ENCODE measurements around the gene MCTP2. TPM values are rescaled to one million over a fixed set of nuclear protein-coding genes. Genes with fewer than 3 reads are reported as not detected.

The MCTP2 gene
- total RNA-seq, 2 experiments from 2014 or later, result 26.1 to 28.5 TPM

DNA sequence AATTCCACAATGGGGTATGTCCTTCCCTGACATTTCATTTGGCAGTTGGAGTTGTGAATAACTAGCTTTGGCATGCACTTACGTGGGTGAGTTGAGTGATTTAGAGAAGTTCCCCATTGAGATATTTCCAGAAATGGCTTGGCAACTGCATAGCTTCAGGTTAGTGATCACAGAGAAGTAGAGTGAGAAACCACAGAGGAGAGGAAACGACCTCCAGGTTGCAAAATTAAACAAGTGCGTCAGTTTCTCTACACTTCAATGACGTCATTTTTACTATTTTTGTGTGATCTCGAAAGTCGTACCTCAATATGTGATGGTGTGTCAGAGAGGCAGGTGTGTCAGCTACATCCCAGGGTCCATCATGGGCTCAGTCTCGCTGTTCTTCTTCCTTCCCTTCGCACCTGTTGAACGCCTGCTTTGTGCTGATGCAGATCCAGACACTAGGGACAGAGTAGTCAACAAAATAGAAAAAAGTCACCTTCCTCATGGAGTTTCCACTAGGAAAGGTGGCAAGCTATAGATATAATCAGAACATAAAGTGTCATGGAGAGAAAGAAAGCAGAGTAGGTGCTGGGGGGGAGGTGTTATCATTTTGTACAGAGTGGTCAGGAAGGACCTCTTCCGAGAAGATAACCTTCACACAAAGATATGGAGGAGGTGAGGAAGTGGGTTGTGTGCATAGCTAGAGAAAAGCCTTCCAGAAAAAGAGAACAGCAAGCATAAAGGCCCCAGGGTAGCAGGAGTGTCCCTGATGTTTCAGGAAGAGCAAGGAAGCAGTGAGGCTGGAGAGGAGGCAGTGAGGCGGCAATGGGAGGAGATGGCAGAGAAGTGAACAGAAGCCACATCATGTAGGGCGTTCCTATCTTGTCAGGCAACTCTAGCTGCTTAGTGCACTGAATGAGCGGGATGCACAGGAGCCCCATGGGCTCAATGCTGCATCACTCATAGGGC lies 75.6 kb downstream of the MCTP2 start:
- no peaks in the 10 kb centered on the region for H3K27me3 Mint-ChIP-seq
- peak overlapping the region; percentile 62 for H3K4me3 Mint-ChIP-seq
- peaks cover 7% of the 10 kb centered on the region for H3K9me3 Mint-ChIP-seq
- H3K27ac Mint-ChIP-seq, result peak overlapping the region; percentile 85
- ATAC-seq (ENCODE audit: low read depth) (peak; percentile 44), DNase-seq (no peak)
- POLR2A ChIA-PET, result interaction anchor here (0.8 to 4.4 kb wide), 7 partner anchors 9 to 77 kb away, joined by 3 to 38 read pairs (median 5); partner anchors contain the start of gene MCTP2
- H3K36me3 Mint-ChIP-seq, result peaks cover 52% of the 10 kb centered on the region
- H3K4me1 Mint-ChIP-seq, result peaks cover 46% of the 10 kb centered on the region

DNA sequence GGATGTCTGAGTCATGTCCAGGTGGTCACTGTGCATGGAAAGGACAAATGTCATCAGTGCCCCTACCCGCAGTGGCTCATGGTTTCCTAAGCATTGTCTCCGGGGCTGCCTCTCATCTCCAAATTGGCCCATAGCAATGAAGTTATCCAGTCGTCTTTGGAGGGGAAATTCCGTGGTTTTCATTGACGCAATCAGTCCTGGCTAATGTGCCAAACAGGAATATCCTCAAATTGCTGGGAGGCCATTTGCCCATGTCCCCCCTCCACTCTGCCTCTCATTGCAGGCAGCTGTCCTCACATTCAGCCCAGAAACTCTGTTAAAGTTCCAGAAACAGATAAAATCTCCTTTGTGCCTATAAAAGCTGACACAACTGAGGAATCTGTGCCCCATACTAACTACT lies 81.6 kb downstream of the MCTP2 start:
- no peak for ATAC-seq (ENCODE audit: low read depth)
- peaks cover 41% of the 10 kb centered on the region for H3K36me3 Mint-ChIP-seq
- H3K27ac Mint-ChIP-seq, result no peak overlapping the region
- peaks cover 13% of the 10 kb centered on the region for H3K4me1 Mint-ChIP-seq
- H3K9me3 Mint-ChIP-seq, result no peaks in the 10 kb centered on the region
- no peak overlapping the region for H3K4me3 Mint-ChIP-seq
- POLR2A ChIA-PET, result no interaction called here
- DNase-seq, result no peak
- H3K27me3 Mint-ChIP-seq, result no peaks in the 10 kb centered on the region

DNA sequence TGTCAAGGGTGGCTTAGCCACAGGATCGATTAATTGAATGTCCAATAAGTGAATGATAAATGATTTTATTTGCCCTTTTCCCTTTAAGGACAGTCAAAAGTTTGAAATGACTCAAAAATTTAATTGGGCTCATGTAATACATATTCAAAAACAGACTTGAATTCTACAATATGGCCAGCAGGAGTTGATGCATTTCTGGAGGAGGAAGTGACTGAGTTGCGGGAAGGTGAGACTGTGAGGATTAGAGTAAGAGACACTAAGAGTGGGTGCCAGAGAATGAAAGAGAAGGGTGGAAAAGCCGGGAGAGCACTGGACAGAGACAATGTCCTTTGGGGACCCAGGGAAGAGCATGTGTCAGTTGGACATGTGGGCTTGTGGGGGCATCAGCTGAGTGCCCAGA lies 83.3 kb downstream of the MCTP2 start:
- H3K27me3 Mint-ChIP-seq, result no peaks in the 10 kb centered on the region
- POLR2A ChIA-PET, result no interaction called here
- DNase-seq (no peak), ATAC-seq (ENCODE audit: low read depth) (no peak)
- H3K9me3 Mint-ChIP-seq, result no peaks in the 10 kb centered on the region
- H3K4me3 Mint-ChIP-seq, result no peak overlapping the region
- peaks cover 15% of the 10 kb centered on the region for H3K4me1 Mint-ChIP-seq
- peak overlapping the region; percentile 42 for H3K27ac Mint-ChIP-seq
- H3K36me3 Mint-ChIP-seq, result peaks cover 42% of the 10 kb centered on the region

DNA sequence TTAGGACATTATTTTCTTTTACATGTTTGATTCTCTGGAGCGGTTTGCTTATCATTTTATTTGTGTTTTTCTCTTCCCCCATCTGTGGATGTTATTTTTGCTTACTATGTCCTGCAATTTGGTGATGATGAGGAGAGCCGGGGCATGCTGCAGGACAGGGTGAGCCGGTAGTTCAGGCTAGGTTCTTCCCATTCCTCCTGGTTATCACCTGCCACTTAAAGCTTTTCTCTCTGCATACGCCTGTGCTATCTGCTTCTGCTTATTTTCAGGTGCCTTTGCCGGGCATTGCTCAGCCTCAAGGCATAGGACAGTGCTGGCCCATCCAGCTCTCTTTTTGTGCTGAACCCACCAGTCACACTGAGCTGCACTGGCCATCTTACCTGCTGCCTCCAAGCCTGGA lies 85.8 kb downstream of the MCTP2 start:
- POLR2A ChIA-PET, result no interaction called here
- peaks cover 46% of the 10 kb centered on the region for H3K36me3 Mint-ChIP-seq
- ATAC-seq (ENCODE audit: low read depth) (no peak), DNase-seq (no peak)
- peaks cover 9% of the 10 kb centered on the region for H3K4me1 Mint-ChIP-seq
- H3K27ac Mint-ChIP-seq, result no peak overlapping the region
- H3K4me3 Mint-ChIP-seq, result no peak overlapping the region
- no peaks in the 10 kb centered on the region for H3K9me3 Mint-ChIP-seq
- no peaks in the 10 kb centered on the region for H3K27me3 Mint-ChIP-seq

DNA sequence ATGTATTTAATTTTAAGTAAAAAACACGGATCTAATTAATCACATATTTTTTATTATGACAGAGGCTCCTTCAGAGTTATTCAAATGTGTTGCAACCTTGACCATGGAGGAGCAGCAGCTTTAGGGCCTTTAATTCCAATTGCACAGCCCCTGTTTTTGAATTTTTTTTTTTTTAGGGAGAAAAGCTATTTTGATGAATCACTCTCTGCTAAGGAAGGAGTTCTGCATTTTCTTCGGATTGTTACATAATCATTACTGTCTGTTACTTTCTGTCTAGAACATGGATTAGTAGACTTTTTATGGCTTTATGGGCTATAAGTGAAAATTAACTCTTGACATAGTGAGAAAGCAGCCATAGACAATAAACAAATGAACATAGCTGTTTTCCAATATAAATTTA lies 90.8 kb downstream of the MCTP2 start:
- Mint-ChIP-seq H3K9me3 (no peaks in the 10 kb centered on the region), H3K27ac (no peak overlapping the region), H3K36me3 (peaks cover 35% of the 10 kb centered on the region), H3K27me3 (no peaks in the 10 kb centered on the region), H3K4me1 (peaks cover 23% of the 10 kb centered on the region), H3K4me3 (no peak overlapping the region)
- DNase-seq, result no peak
- no peak for ATAC-seq (ENCODE audit: low read depth)
- POLR2A ChIA-PET, result interaction anchor here (2.5 to 2.6 kb wide), 2 partner anchors 35 to 93 kb away, joined by 7 to 8 read pairs; no protein-coding TSS in a partner anchor

DNA sequence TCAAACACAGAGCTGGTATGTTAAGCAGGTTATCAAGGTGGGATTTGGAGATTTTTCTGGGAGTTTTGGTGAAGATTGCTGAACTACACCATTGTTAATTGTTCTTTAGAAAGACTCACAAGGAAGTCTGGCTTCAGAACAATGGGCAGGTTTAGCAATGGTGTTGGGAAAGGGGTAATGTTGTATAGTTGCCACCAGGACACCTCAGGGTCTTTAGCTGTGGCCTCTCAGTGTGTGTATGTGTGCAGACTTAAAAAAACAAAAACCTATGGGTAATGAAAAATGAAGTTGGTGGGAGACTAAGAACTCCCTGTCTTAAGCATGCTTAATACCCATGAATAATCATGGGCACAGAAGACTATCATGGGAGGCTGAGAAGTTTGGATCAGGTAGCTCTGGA lies 91.7 kb downstream of the MCTP2 start:
- Mint-ChIP-seq H3K36me3 (peaks cover 30% of the 10 kb centered on the region), H3K27ac (no peak overlapping the region), H3K9me3 (no peaks in the 10 kb centered on the region), H3K4me3 (no peak overlapping the region), H3K4me1 (peaks cover 28% of the 10 kb centered on the region), H3K27me3 (no peaks in the 10 kb centered on the region)
- ATAC-seq (ENCODE audit: low read depth), result no peak
- POLR2A ChIA-PET, result interaction anchor here (1.5 to 2.7 kb wide), 6 partner anchors 16 to 160 kb away, joined by 4 to 14 read pairs (median 7); partner anchors contain the start of gene MCTP2
- no peak for DNase-seq

DNA sequence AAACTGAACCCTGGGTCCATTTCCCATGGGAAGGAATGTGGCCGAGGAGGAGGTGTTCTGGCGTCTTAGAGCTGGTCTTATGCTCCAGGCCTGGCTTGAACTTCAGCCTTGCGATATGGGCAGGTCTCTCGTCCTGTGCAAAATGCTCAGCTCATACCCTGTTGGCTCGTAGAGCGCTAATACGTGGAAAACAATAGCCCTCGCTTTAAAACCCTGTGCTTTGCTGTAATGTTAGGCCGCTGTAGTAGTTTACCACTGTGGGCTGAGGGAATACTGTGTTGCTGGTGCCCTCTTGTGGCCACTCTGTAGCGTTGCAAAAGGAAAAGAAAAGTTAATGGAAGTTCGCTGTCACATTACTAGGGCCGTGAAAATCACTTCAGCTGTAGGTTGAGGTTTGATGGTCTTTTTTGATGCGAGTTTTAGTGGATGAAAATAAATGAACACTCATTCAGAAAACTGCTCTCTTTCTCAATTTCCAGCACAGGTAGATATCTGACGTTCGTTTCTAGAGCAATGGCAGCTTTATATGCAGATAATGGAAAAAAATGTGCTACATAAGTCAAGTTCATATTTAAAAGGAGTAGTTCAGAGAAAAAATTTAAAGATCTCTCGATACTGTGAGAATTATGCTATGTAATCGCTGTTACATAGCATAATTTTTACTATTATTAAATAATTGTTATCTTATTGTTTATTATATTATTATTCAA lies 92.9 kb downstream of the MCTP2 start:
- POLR2A ChIA-PET, result interaction anchor here (0.7 to 2.7 kb wide), 7 partner anchors 17 to 163 kb away, joined by 3 to 14 read pairs (median 7); partner anchors contain the start of gene MCTP2
- H3K36me3 Mint-ChIP-seq, result peaks cover 26% of the 10 kb centered on the region
- no peak overlapping the region for H3K27ac Mint-ChIP-seq
- DNase-seq, result peak; percentile 50
- H3K9me3 Mint-ChIP-seq, result no peaks in the 10 kb centered on the region
- peak; percentile 91 for ATAC-seq (ENCODE audit: low read depth)
- H3K4me3 Mint-ChIP-seq, result peak overlapping the region; percentile 10
- H3K4me1 Mint-ChIP-seq, result peaks cover 26% of the 10 kb centered on the region
- H3K27me3 Mint-ChIP-seq, result no peaks in the 10 kb centered on the region

DNA sequence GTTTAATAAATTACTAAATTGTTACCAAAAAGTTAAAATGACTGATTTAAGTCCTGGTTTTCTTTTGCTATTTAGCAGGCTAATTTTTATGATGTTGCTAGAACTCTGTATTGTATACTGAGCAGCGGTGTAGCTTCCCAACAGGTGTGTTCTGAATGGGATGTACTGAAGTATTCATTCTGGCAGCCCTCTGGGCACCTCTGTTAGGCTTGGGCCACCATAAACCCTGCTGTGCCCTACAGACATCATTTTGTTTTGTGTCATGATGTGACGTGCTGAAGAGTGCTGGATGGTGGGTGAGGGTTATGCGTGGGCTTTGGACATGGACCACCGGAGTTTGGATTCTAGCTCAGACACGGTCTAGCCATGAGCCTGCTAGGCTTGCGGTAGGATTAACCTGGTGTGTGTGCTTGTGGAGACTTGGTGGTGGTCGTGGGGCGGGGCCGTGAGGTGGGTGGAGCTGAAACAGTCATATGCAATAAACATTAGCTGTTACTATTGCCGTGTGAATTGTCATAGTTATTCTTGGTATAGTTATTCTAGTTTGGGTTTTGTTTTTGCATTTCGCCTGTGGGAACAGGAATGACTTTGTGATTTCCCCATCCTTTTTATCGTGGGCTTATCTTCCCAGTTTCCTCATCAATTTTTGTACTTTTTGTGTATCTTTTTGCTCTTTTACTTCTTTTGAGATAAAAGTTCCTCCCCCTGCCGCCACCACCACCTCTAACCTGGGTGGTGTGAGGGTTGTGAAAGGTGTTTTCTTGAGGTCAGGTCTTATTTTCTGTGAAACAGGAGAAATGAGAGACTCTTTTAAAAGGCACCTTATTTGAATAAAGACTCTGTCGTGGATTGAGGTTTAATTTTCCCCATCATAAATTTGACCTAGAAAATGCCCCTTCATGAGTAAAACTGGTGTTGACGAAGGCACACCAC lies 93.7 kb downstream of the MCTP2 start:
- peaks cover 31% of the 10 kb centered on the region for H3K36me3 Mint-ChIP-seq
- H3K27me3 Mint-ChIP-seq, result no peaks in the 10 kb centered on the region
- DNase-seq (no peak), ATAC-seq (ENCODE audit: low read depth) (no peak)
- POLR2A ChIA-PET, result interaction anchor here (0.7 to 2.7 kb wide), 6 partner anchors 18 to 164 kb away, joined by 3 to 14 read pairs (median 7); partner anchors contain the start of gene MCTP2
- no peak overlapping the region for H3K27ac Mint-ChIP-seq
- peaks cover 26% of the 10 kb centered on the region for H3K4me1 Mint-ChIP-seq
- no peaks in the 10 kb centered on the region for H3K9me3 Mint-ChIP-seq
- no peak overlapping the region for H3K4me3 Mint-ChIP-seq

DNA sequence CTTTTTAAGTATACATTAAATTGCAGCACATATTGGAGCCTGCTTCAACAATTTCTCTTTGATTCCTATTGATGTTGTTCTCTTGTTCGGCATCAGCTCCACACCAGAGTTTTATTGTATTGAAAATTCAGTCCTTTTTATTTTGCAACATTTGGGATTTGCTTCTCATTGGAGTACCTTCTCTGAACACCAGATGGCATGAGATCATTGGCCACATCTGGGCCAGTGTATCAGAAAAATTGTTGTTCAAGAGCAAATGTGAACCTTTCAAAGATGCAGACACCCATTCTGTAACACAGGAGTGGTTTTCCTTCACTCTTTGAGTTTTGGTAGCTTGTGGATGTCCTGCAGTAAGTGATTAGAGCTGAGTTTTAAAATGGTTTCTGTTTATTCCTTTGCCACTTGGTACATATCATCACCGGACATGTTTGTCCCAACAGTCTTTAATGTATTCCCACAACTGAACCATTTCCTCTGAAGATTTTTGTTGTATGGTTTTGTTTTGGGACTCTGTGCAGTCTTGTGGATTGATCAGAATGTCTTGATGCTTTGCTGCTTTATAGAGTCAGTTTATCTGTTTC lies 96.1 kb downstream of the MCTP2 start:
- H3K9me3 Mint-ChIP-seq, result no peaks in the 10 kb centered on the region
- peaks cover 26% of the 10 kb centered on the region for H3K4me1 Mint-ChIP-seq
- no peaks in the 10 kb centered on the region for H3K27me3 Mint-ChIP-seq
- H3K4me3 Mint-ChIP-seq, result no peak overlapping the region
- no peak for DNase-seq
- POLR2A ChIA-PET, result no interaction called here
- no peak for ATAC-seq (ENCODE audit: low read depth)
- H3K36me3 Mint-ChIP-seq, result peaks cover 23% of the 10 kb centered on the region
- H3K27ac Mint-ChIP-seq, result no peak overlapping the region

DNA sequence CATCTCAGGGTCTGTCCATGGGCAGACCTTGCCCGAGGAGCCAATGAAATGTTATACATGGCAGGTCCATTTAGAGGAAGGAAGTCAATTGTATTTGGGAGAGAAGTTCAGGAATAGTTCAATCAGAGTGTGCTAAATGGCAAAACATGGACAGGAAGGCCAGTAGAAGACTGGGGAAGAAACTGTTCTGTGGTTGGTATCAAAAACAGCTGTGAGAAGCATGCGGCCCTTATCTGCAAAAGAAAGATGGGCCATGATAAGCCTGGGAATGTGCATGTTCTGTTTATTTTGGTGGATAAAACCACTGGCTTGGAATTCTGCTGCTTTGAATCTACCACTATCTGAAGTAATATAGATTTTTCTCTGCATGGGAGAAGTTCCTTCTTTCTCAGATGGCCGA lies 100.4 kb downstream of the MCTP2 start:
- POLR2A ChIA-PET, result no interaction called here
- Mint-ChIP-seq H3K27ac (no peak overlapping the region), H3K27me3 (no peaks in the 10 kb centered on the region)

DNA sequence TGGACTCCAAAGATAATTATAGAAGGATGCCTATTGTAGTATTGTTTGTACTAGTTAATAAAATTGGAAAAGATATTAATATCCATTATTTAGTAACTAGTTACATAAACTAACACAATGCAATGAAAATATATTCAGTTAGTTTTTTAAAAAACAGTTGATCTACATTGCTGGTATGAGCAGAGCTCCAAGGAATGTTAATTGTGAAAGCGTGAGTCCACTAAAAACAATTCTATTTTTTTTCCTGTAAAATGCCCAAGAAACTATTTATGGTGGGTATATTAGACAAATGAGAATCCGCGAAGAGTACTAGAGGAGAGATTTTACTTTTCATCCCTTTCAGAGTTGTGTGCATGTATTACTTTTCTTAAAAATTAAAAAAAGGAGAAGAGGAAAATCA lies 104.3 kb downstream of the MCTP2 start:
- Mint-ChIP-seq H3K4me1 (no peaks in the 10 kb centered on the region), H3K27me3 (no peaks in the 10 kb centered on the region), H3K9me3 (no peaks in the 10 kb centered on the region), H3K27ac (no peak overlapping the region), H3K4me3 (no peak overlapping the region), H3K36me3 (peaks cover 4% of the 10 kb centered on the region)
- DNase-seq (no peak), ATAC-seq (ENCODE audit: low read depth) (no peak)
- POLR2A ChIA-PET, result no interaction called here

More for the DNA sequence above, 100.4 kb downstream of the MCTP2 start:
- Mint-ChIP-seq H3K9me3 (no peaks in the 10 kb centered on the region), H3K4me1 (peaks cover 8% of the 10 kb centered on the region), H3K36me3 (peaks cover 14% of the 10 kb centered on the region), H3K4me3 (no peak overlapping the region)
- DNase-seq (no peak), ATAC-seq (ENCODE audit: low read depth) (no peak)

DNA sequence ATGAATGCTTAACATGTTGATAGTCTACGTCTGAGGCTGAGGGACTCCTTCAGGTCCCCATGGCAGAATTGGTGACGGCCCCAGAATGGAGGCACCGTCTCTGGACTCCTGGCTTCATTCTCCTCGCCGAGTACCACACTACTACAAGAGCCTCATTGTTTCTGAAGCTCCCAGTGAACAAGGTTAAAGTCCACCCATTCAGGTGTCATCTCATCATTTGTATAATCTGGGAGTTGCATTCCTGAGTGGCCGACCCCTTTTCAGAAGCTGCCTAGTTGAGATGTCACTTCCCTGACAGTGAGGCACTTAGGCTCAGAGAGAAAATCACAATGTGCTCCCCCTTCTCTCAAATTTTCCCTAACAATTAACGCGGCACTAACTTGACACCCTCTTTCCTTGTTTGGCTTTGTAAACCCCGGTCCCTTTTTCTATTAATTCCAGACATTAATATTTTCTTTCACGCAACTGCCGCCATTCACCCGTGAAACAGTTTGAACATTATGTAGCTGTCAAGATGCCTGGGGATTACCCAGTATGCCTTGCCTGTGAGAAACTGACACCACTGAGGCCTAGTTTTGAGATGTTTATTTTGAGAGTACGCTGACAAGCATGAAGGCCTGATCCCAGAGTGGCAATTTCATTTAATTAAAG lies 105.6 kb downstream of the MCTP2 start:
- H3K4me1 Mint-ChIP-seq, result no peaks in the 10 kb centered on the region
- peaks cover 6% of the 10 kb centered on the region for H3K36me3 Mint-ChIP-seq
- ATAC-seq (ENCODE audit: low read depth), result no peak
- H3K27me3 Mint-ChIP-seq, result no peaks in the 10 kb centered on the region
- POLR2A ChIA-PET, result no interaction called here
- no peak overlapping the region for H3K27ac Mint-ChIP-seq
- no peaks in the 10 kb centered on the region for H3K9me3 Mint-ChIP-seq
- DNase-seq, result no peak
- no peak overlapping the region for H3K4me3 Mint-ChIP-seq
